Ishikawa (cell line): ENCODE measurements around the gene GAS2L1.

Source experiments
- CEBPB ChIP-seq: IDR thresholded peaks from 2 replicates; pipeline ENCODE4 v1.6.1; 2012
- CREB1 ChIP-seq: IDR thresholded peaks from 2 replicates; pipeline ENCODE4 v1.6.1; 2012; ENCODE audit warnings: low read depth
- EGR1 ChIP-seq: IDR thresholded peaks from 2 replicates; pipeline ENCODE4 v1.6.1; 2012
- EP300 ChIP-seq: IDR thresholded peaks from 2 replicates; pipeline ENCODE4 v1.6.1; 2012; ENCODE audit warnings: borderline replicate concordance
- FOXM1 ChIP-seq: IDR thresholded peaks from 2 replicates; pipeline ENCODE4 v1.6.1; 2012; ENCODE audit warnings: low read depth, borderline replicate concordance
- MAX ChIP-seq: IDR thresholded peaks from 2 replicates; pipeline ENCODE4 v1.6.1; 2012
- NFIC ChIP-seq: IDR thresholded peaks from 2 replicates; pipeline ENCODE4 v1.6.1; 2012
- RAD21 ChIP-seq: IDR thresholded peaks from 2 replicates; pipeline ENCODE4 v1.6.1; 2012; ENCODE audit warnings: low read depth
- TAF1 ChIP-seq: IDR thresholded peaks from 2 replicates; pipeline ENCODE4 v1.6.1; 2012; ENCODE audit warnings: low read depth, mild to moderate bottlenecking
- TCF12 ChIP-seq: IDR thresholded peaks from 2 replicates; pipeline ENCODE4 v1.6.1; 2012; ENCODE audit warnings: low read depth
- TEAD4 ChIP-seq: IDR thresholded peaks from 2 replicates; pipeline ENCODE4 v1.6.1; 2012
- YY1 ChIP-seq: IDR thresholded peaks from 2 replicates; pipeline ENCODE4 v1.6.1; 2012; ENCODE audit warnings: low read depth
- ZBTB7A ChIP-seq: IDR thresholded peaks from 2 replicates; pipeline ENCODE4 v1.6.1; 2012; ENCODE audit warnings: low read depth
- TF ChIP-seq, protein P1 (sequence below): IDR thresholded peaks from 2 replicates; pipeline ENCODE4 v1.6.1; 2012; ENCODE audit warnings: low read depth, mild to moderate bottlenecking
- TF ChIP-seq, protein P2 (sequence below): IDR thresholded peaks from 2 replicates; pipeline ENCODE4 v1.6.1; 2012

The GAS2L1 gene

DNA sequence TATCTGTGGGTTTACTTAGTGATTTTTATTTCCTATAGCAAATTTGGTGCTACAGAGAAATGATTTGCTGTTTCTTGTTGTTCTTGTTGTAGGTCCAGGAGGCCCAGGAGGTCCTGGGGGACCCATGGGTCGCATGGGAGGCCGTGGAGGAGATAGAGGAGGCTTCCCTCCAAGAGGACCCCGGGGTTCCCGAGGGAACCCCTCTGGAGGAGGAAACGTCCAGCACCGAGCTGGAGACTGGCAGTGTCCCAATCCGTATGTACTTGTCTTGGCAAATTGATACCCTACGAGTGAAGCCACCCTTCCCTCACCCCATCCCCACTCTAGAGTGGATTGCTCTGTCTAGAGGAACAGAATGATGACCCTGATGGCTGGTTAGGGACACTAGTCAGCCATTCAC, 7.8 kb upstream of the GAS2L1 start:
- TF ChIP-seq, protein P1, sequence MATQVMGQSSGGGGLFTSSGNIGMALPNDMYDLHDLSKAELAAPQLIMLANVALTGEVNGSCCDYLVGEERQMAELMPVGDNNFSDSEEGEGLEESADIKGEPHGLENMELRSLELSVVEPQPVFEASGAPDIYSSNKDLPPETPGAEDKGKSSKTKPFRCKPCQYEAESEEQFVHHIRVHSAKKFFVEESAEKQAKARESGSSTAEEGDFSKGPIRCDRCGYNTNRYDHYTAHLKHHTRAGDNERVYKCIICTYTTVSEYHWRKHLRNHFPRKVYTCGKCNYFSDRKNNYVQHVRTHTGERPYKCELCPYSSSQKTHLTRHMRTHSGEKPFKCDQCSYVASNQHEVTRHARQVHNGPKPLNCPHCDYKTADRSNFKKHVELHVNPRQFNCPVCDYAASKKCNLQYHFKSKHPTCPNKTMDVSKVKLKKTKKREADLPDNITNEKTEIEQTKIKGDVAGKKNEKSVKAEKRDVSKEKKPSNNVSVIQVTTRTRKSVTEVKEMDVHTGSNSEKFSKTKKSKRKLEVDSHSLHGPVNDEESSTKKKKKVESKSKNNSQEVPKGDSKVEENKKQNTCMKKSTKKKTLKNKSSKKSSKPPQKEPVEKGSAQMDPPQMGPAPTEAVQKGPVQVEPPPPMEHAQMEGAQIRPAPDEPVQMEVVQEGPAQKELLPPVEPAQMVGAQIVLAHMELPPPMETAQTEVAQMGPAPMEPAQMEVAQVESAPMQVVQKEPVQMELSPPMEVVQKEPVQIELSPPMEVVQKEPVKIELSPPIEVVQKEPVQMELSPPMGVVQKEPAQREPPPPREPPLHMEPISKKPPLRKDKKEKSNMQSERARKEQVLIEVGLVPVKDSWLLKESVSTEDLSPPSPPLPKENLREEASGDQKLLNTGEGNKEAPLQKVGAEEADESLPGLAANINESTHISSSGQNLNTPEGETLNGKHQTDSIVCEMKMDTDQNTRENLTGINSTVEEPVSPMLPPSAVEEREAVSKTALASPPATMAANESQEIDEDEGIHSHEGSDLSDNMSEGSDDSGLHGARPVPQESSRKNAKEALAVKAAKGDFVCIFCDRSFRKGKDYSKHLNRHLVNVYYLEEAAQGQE: no peak
- TF ChIP-seq ZBTB7A (no peak), RAD21 (no peak), NFIC (no peak), FOXM1 (no peak), TAF1 (no peak), YY1 (no peak), TCF12 (no peak)

GRCh38 chr22:29299136-29299900, 7.1 kb upstream of the GAS2L1 start:
- TF ChIP-seq, protein P1: no peak
- no peak for TF ChIP-seq EP300
- no peak for TF ChIP-seq ZBTB7A
- TF ChIP-seq TEAD4: no peak
- no peak for TF ChIP-seq CEBPB
- TF ChIP-seq, protein P2, sequence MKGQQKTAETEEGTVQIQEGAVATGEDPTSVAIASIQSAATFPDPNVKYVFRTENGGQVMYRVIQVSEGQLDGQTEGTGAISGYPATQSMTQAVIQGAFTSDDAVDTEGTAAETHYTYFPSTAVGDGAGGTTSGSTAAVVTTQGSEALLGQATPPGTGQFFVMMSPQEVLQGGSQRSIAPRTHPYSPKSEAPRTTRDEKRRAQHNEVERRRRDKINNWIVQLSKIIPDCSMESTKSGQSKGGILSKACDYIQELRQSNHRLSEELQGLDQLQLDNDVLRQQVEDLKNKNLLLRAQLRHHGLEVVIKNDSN: no peak
- TF ChIP-seq TCF12: no peak
- TF ChIP-seq TAF1: no peak
- no peak for TF ChIP-seq YY1
- no peak for TF ChIP-seq EGR1
- no peak for TF ChIP-seq NFIC
- TF ChIP-seq CREB1: no peak
- TF ChIP-seq RAD21: no peak
- TF ChIP-seq MAX: no peak
- no peak for TF ChIP-seq FOXM1

- no peak for TF ChIP-seq CREB1
- no peak for TF ChIP-seq ZBTB7A
- TF ChIP-seq, protein P2: no peak
- TF ChIP-seq EGR1: no peak
- TF ChIP-seq CEBPB: no peak
These were observed 6.0 kb upstream of the GAS2L1 start for GRCh38 chr22:29300467-29300806.

- TF ChIP-seq, protein P1: no peak
- no peak for TF ChIP-seq TAF1
- no peak for TF ChIP-seq TCF12
- TF ChIP-seq, protein P2: no peak
- no peak for TF ChIP-seq CREB1
- TF ChIP-seq CEBPB: no peak
- no peak for TF ChIP-seq FOXM1
- TF ChIP-seq TEAD4: no peak
- TF ChIP-seq ZBTB7A: no peak
- TF ChIP-seq EP300: no peak
- TF ChIP-seq NFIC: no peak
- TF ChIP-seq MAX: no peak
- TF ChIP-seq RAD21: no peak
- no peak for TF ChIP-seq EGR1
- TF ChIP-seq YY1: no peak
These were observed 5.4 kb upstream of the GAS2L1 start for GRCh38 chr22:29300807-29301601.
